Measurements from ENCODE around the gene UNC45A. TPM values are rescaled to one million over a fixed set of nuclear protein-coding genes. Genes with fewer than 3 reads are reported as not detected.

UNC45A gene
- total and polyA plus RNA-seq, 2 of the 13 experiments (the other 11 are each of a cell fraction or from before 2014, with no cell fraction given): 33.8 to 39.7 TPM

DNA sequence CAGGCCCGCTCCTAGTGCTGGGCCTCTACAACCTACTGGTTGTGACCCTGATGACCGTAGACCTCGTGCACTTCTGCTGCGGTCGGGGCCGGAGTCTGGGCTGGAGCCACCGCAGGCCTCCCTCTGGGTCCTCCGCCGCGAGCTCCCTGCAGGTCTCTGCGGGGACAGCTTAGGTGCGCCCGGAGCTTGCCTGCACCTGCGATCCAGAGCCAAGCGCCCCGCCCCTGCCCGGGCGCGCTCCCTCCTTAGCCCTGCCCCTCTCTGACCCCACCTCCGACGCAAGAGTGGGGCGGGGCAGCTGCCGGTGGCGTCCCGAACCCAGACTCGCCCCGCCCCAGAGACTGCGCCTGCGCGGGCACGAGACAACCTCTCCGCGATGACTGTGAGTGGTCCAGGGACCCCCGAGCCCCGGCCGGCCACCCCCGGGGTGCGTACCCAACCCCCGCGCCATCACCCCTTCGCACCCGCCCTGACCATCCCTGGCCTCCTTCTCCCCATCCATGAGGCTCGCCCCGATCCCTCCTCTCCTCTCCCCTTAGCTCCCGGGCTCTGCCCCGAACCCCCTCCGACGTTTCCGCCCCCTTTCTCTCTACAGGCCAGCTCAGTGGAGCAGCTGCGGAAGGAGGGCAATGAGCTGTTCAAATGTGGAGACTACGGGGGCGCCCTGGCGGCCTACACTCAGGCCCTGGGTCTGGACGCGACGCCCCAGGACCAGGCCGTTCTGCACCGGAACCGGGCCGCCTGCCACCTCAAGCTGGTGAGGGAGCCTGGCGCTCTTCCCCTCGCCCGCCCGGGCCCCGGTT is at the start of gene UNC45A (continued):
- TF ChIP-seq, protein P1, sequence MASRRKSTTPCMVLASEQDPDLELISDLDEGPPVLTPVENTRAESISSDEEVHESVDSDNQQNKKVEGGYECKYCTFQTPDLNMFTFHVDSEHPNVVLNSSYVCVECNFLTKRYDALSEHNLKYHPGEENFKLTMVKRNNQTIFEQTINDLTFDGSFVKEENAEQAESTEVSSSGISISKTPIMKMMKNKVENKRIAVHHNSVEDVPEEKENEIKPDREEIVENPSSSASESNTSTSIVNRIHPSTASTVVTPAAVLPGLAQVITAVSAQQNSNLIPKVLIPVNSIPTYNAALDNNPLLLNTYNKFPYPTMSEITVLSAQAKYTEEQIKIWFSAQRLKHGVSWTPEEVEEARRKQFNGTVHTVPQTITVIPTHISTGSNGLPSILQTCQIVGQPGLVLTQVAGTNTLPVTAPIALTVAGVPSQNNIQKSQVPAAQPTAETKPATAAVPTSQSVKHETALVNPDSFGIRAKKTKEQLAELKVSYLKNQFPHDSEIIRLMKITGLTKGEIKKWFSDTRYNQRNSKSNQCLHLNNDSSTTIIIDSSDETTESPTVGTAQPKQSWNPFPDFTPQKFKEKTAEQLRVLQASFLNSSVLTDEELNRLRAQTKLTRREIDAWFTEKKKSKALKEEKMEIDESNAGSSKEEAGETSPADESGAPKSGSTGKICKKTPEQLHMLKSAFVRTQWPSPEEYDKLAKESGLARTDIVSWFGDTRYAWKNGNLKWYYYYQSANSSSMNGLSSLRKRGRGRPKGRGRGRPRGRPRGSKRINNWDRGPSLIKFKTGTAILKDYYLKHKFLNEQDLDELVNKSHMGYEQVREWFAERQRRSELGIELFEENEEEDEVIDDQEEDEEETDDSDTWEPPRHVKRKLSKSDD (CRISPR knock-in tag; IDR thresholded peaks at IDR 0.05; ENCODE audit: low read depth): 0 out of 2 replicates have a peak, but pooled peaks have one; percentile 51
- no peak for TF ChIP-seq ZNF451 (CRISPR knock-in tag; IDR thresholded peaks at IDR 0.05)
- TF ChIP-seq ZFP1 (CRISPR knock-in tag; IDR thresholded peaks at IDR 0.05): no peak
- TF ChIP-seq PPARG (CRISPR knock-in tag; conservative IDR thresholded peaks at IDR 0.05): no peak; the same call in 1 of the 2 replicates
- TF ChIP-seq ZNF251 (CRISPR knock-in tag; IDR thresholded peaks at IDR 0.05): 0 out of 2 replicates have a peak, but pooled peaks have one; percentile 61
- no peak for TF ChIP-seq TEF (CRISPR knock-in tag; IDR thresholded peaks at IDR 0.05)
- TF ChIP-seq GPBP1L1 (CRISPR knock-in tag; IDR thresholded peaks at IDR 0.05): no peak
- TF ChIP-seq ZNF513 (CRISPR knock-in tag; conservative IDR thresholded peaks at IDR 0.05): no peak
- TF ChIP-seq ZBTB39 (CRISPR knock-in tag; IDR thresholded peaks at IDR 0.05): no peak
- TF ChIP-seq BRD4 (CRISPR knock-in tag; IDR thresholded peaks at IDR 0.05): no peak
- TF ChIP-seq SP2 (CRISPR knock-in tag; IDR thresholded peaks at IDR 0.05): 0 out of 2 replicates have a peak, but pooled peaks have one; percentile 14
- TF ChIP-seq, protein P2, sequence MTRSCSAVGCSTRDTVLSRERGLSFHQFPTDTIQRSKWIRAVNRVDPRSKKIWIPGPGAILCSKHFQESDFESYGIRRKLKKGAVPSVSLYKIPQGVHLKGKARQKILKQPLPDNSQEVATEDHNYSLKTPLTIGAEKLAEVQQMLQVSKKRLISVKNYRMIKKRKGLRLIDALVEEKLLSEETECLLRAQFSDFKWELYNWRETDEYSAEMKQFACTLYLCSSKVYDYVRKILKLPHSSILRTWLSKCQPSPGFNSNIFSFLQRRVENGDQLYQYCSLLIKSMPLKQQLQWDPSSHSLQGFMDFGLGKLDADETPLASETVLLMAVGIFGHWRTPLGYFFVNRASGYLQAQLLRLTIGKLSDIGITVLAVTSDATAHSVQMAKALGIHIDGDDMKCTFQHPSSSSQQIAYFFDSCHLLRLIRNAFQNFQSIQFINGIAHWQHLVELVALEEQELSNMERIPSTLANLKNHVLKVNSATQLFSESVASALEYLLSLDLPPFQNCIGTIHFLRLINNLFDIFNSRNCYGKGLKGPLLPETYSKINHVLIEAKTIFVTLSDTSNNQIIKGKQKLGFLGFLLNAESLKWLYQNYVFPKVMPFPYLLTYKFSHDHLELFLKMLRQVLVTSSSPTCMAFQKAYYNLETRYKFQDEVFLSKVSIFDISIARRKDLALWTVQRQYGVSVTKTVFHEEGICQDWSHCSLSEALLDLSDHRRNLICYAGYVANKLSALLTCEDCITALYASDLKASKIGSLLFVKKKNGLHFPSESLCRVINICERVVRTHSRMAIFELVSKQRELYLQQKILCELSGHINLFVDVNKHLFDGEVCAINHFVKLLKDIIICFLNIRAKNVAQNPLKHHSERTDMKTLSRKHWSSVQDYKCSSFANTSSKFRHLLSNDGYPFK (CRISPR knock-in tag; IDR thresholded peaks at IDR 0.05; ENCODE audit: borderline replicate concordance): peak; percentile 56; the same call in 1 of the 2 replicates
- TF ChIP-seq ZNF605 (CRISPR knock-in tag; IDR thresholded peaks at IDR 0.05): no peak; the same call in 1 of the 2 replicates
- no peak for TF ChIP-seq ZNF10 (CRISPR knock-in tag; IDR thresholded peaks at IDR 0.05; ENCODE audit: borderline replicate concordance, low read depth)
- TF ChIP-seq JDP2 (CRISPR knock-in tag; IDR thresholded peaks at IDR 0.05; ENCODE audit: borderline replicate concordance): no peak
- TF ChIP-seq ZNF879 (CRISPR knock-in tag; IDR thresholded peaks at IDR 0.05): no peak

Data from HepG2 (cell line).